KBM-7 (cell line): Measurements from ENCODE around the gene AFF3.

Experiments
- DNase-seq: peaks from one replicate; pipeline ENCODE4 v3.0.0-alpha.2; 2015
- in situ Hi-C: fragments of 300-500 bp; cut with MboI; formaldehyde crosslinking; loops from 2 replicates; pipeline ENCODE4 v1.14.3; 2020; ENCODE audit warnings: low sequenced_read_pairs, low pct_unique_long_range_greater_than_20kb, mixed read lengths

The AFF3 gene

DNA sequence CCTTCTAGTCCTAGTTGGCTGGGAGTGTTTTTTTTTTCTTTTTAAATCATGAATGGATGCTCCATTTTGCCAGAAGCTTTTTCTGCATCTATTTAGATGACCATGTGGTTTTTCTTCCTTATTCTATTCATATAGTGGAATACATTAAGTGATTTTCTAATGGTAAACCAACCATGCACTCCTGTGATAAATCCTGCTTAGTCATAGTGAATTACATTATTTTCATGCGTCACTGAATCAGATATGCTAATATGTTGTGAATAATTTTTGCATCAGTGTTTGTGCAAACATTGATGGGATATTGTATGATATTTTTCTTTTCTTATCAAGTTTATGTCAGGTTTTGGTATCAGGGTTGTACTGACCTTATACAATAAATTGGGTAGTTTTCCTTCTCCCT lies 423.3 kb downstream of the AFF3 start:
- in situ Hi-C loops, result no loop called here
- DNase-seq, result no peak

DNA sequence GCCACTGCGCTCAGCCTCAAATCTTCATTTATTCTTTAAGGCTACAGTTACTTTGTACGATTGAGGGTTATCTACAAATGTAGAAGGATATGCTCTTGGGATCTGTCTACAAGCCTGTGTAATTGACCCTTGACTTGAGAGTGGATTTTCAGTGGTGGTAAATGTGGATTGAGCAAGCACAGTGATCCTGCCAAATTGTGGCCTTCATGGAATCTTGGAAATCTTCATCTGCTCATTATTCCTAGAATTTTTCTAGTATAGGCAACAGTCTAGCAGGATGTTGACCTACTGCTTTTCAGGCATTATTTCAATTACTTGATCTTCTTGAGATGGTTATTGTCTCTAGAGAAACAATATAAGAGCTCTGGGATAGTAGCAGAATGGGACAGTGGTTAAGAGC lies 426.4 kb downstream of the AFF3 start:
- DNase-seq, result no peak
- in situ Hi-C loops, result no loop called here

- in situ Hi-C loops, result no loop called here
- no peak for DNase-seq
Measured at GRCh38 chr2:99714349-99714748, 428.0 kb downstream of the AFF3 start.

GRCh38 chr2:99711144-99711543 lies 431.2 kb downstream of the AFF3 start:
- DNase-seq, result no peak
- in situ Hi-C loops, result no loop called here

GRCh38 chr2:99710721-99711120 lies 431.7 kb downstream of the AFF3 start:
- in situ Hi-C loops, result no loop called here
- DNase-seq, result no peak

- DNase-seq, result no peak
- in situ Hi-C loops, result no loop called here
Measured at GRCh38 chr2:99709229-99709628, 433.2 kb downstream of the AFF3 start.

DNA sequence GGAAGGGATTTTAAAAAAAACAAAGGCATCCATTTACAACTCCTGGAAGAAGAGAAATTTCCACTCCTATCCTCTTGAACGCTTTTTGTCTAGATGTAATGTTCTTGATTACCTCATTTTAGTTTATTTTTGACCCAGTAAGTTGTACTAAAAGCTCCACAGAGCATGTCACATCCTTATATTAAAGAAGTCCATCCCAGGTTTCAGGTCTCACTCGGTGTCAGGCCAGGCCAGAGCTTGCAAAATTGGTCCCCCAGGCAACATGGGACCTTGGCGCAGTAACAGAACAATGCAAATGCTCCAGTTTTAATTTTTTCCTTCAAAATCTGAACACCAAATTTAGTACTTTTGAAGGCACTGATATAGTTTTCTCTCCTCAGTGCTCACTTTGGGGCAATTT lies 434.2 kb downstream of the AFF3 start:
- in situ Hi-C loops, result no loop called here
- DNase-seq, result no peak

DNA sequence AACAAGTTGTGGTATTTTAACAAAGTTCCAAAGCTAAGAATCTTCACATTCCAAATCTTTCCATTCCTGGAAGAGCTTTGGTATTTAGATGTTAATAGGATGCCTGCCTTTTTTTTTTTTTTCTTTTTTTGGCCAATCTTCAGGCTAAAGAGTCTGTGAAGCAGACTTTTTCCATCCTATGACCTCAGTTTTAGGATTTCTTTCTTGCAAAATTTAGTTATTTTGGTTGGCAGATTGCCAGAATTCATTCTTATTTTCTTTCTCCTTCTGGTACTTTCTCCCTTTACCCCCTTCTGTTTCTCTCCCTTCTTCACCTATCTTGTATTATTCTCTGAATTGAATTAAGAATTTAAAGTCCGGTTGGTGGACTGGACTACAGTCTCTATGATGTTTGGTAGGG lies 434.8 kb downstream of the AFF3 start:
- in situ Hi-C loops, result no loop called here
- DNase-seq, result no peak

DNA sequence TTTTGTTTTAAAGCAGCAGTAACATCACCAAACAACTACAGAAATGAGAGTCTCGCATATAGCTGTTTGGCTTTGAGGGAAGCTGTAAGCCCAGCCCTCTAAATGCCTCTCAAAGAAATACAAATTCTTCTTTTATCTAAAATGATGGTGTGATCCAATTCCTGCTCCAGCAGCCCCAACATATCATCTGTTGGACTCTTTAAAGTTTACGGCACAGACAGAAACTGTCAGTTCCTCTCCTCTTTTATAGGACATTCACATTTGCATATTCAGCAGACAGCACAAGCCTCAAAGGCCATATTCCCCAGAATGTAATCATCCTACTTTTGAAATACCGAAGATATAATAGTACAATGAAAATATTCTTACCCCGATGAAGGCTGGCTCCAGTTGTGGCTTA lies 435.7 kb downstream of the AFF3 start:
- in situ Hi-C loops, result no loop called here
- no peak for DNase-seq

GRCh38 chr2:99701503-99701902 lies 440.9 kb downstream of the AFF3 start:
- in situ Hi-C loops, result no loop called here
- no peak for DNase-seq

- in situ Hi-C loops, result no loop called here
- no peak for DNase-seq
Measured at GRCh38 chr2:99700482-99701398, 441.6 kb downstream of the AFF3 start.

DNA sequence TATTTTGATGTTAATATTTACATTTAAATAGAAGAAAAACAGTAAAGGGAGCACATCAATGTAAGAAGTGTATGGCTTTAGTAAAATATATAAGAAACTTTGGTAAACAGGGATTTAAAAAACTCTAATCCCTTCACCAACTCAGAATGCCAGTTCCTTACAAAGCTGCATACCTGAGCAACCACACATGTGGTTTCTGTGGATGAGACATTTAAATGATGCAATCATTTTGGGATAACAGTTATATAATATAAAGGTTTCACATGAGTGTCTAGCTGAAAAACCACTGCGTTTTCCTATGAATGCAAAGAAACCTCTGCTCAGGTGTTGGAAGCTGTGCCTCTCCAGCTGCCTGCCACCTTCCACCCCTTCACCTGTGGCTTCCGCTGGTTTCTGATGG lies 443.5 kb downstream of the AFF3 start:
- in situ Hi-C loops, result no loop called here
- DNase-seq, result no peak

DNA sequence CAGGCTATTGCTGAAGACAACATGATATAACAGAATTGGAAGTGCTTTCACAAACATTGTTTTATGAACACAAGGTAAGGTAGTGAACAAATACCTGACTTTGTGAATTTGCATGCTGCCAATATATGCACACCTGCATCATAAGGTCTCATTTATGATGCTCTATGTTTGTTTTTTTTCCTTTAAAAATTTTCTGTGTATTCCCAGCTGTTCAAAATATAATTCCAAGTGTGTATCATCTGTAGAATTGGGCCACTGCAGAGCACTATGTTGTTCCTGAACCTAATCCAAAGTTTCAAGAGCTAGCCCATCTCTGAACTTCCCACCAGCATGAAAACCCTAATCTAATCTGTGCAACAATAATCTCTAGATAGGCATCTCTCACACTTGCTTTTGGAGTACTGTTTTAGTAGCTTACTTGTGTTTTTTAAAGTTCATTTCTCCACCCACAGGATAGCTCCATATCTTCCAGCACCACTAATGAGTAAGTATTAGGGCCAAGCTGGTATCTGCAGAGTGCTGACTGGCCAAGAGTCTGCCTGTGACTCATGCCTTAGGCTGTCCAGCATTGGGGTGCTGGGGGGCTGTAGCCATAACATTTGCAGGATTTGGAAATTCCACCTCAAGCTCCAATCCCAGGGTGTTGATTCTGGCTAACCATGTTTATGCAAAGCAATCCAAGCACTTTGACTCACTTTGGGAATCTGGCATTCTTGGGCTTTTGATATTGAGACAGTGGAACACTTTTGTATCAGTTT lies 444.4 kb downstream of the AFF3 start:
- no peak for DNase-seq
- in situ Hi-C loops, result no loop called here

DNA sequence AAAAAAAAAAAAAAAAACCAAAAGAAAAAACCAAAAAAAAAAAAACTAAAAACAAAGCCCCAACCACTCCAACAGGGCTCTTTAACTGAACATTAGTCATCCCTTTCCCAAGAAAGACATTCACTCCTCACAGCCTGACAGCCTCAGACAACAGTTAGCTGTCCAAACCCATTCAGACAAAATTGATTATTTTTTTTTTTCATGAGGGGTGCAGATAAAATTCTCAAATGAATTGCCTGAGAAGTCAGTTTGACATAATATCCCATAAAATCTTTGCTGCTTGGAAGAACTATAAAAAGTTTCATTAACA lies 446.5 kb downstream of the AFF3 start:
- no peak for DNase-seq
- in situ Hi-C loops, result no loop called here

DNA sequence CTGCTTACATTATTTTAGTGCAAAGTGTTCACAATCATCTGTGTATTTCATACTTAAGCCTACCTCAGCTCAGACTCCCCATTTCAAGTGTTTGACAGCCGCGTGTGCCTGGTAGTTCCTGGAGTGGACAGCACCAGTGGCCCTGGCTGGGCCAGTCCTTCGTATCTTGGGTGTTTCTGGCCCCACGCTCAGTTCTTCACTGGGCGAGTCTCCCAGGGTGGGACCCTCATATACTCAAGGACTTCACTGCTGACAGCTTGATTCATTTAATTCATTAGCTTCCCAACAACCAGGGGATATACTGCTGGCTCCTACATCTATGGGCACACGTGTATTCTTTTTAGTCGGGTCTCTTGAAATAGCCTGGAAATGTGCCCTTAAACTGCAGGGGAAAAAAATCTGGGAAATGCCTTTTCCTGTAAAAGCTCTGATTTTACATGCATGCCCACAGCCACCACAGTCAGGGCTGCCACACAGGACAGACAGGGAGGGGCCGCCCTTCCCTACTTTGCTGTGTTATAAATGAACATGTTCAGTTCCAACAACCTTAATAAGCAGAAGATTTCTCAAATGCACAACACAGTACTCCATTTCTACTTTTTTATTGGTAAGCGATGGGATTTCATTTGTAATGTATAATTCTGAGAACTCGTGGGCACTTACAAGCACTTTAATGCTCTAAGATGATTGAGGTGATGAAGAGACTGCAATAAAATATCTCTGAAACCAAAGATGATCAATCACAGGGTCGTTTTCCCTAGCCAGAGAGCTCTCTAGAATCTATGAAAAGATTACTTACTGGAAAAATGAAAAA lies 447.1 kb downstream of the AFF3 start:
- in situ Hi-C loops, result no loop called here
- no peak for DNase-seq

DNA sequence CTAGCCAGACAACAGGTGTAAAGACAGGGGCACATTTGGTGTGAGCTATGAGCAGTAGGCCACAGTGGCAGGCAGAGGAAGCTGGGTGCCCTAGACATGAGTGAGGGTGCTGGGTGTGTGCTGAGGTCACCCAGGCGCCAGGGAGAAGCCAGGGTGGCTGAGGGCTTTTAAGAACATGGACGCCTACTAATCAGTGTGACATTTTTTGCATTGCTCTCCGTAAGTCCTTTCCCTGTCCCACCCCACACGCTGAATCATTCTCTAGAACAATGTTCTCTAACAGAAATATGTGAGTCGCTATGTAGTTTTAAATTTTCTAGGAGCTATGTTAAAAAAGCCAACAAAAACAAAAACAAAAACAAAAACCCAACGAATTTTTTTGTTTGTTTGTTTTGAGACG lies 448.1 kb downstream of the AFF3 start:
- DNase-seq, result no peak
- in situ Hi-C loops, result no loop called here

- in situ Hi-C loops, result no loop called here
- DNase-seq, result no peak
Measured at GRCh38 chr2:99692785-99693184, 449.6 kb downstream of the AFF3 start.

GRCh38 chr2:99691926-99692325 lies 450.5 kb downstream of the AFF3 start:
- in situ Hi-C loops, result no loop called here
- DNase-seq, result no peak

- in situ Hi-C loops, result no loop called here
- no peak for DNase-seq
Measured at GRCh38 chr2:99689145-99689742, 453.1 kb downstream of the AFF3 start.

GRCh38 chr2:99688699-99689098 lies 453.7 kb downstream of the AFF3 start:
- no peak for DNase-seq

More at GRCh38 chr2:99688699-99689098, 453.7 kb downstream of the AFF3 start:
- in situ Hi-C loops, result no loop called here
